Astrocyte of the cerebellum (primary cell): Measurements from ENCODE around the gene TXNDC11.

ENCODE experiments used
- DNase-seq: peaks from one replicate; pipeline ENCODE4 v3.0.0-alpha.2; 2011; ENCODE audit warnings: low read depth
- H3K4me3 ChIP-seq: 2 replicates; pipeline ENCODE4 v1.5.1; 2011; ENCODE audit warnings: mild to moderate bottlenecking, low read depth, low read length, moderate library complexity
- CTCF ChIP-seq: IDR thresholded peaks from 2 replicates; pipeline ENCODE4 v1.5.1; 2012; ENCODE audit warnings: low read length, low read depth, moderate library complexity, mild to moderate bottlenecking; ENCODE audit errors: missing control alignments
- in situ Hi-C: cut with HindIII; loops from 2 replicates; pipeline ENCODE4 v1.10.0; 2017; ENCODE audit warnings: low sequenced_read_pairs

Gene TXNDC11

GRCh38 chr16:11712122-11712521, 30.5 kb downstream of the TXNDC11 start:
- no peak for TF ChIP-seq CTCF
- H3K4me3 ChIP-seq = no peak overlapping the region
- DNase-seq = no peak
- in situ Hi-C loops = no loop called here

DNA sequence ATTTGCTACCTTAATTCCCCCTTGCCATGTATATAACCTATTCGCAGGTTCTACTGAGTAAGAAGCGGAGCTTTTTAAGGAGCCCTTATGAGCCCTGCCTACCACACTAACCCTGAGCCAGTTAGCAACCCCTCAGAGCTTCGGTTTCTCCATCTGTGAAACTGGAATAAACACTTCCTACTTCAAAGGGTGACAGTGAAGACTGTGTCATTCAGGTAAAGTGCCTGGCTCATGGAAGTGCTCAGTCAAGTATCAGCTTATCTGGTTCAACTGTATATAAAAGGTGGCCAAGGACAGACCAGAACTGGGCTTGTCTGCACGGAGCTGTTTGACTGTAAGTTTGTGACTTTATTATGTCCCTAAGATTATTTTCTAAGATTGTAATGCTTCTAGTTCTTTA, 31.0 kb downstream of the TXNDC11 start:
- no peak for TF ChIP-seq CTCF
- in situ Hi-C loops = no loop called here
- no peak for DNase-seq
- H3K4me3 ChIP-seq = no peak overlapping the region

GRCh38 chr16:11708421-11708820, 34.2 kb downstream of the TXNDC11 start:
- in situ Hi-C loops = no loop called here
- H3K4me3 ChIP-seq = no peak overlapping the region
- DNase-seq = no peak
- no peak for TF ChIP-seq CTCF

- H3K4me3 ChIP-seq = no peak overlapping the region
- TF ChIP-seq CTCF = no peak
- DNase-seq = no peak
- in situ Hi-C loops = no loop called here
Measured at GRCh38 chr16:11707679-11708197, 34.9 kb downstream of the TXNDC11 start.

GRCh38 chr16:11706180-11706742, 36.4 kb downstream of the TXNDC11 start:
- no peak for TF ChIP-seq CTCF
- H3K4me3 ChIP-seq = no peak overlapping the region
- in situ Hi-C loops = no loop called here
- DNase-seq = no peak

DNA sequence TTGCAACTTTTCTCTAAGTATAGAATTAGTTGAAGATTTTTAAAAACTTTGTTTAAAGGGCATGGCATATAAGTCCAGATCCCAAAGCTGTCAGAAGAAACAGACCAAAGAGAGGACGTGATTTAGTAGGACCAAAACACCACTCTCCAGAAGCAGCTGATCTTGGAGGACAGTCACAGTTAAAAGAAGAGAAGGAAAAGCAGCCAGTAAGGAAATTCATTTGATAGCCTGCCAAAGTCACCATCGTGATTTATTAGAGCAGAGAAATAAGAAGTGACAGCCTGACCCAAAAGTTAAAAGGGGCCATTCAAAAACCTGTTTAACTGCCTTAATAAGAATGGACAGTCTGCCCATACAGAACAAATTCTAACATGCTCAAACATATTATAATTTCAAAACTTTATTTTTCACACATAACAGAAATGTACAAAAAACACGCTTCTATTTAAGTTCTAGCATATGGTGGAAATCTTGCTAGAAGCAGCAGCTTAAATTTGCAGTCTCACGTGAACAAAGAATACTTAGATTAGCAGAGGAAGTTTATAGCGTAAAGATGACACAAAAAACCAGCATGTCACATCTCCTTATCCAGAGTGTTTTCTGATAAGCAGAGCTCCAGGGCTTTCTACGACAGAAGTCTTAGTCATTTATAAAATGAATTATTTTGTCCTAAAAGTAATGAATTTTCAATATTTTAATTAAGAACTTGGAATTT, 37.2 kb downstream of the TXNDC11 start:
- no peak for TF ChIP-seq CTCF
- H3K4me3 ChIP-seq = no peak overlapping the region
- in situ Hi-C loops = no loop called here
- no peak for DNase-seq
